HEK293 (cell line): ENCODE data around the gene OTC.

Source experiments
- CTCF ChIA-PET: fragments of 350-600 bp; formaldehyde crosslinking; extraction: SDS; loops from one replicate; lab custom pipeline; 2021; ENCODE audit warnings: antibody characterized with exemption; lab: Yijun Ruan, JAX
- POLR2A ChIA-PET: fragments of 300-600 bp; formaldehyde crosslinking; extraction: SDS; loops from one replicate; lab custom pipeline; 2020; ENCODE audit warnings: antibody characterized with exemption, inconsistent platforms; lab: Yijun Ruan, JAX
- H3K27ac ChIP-seq: fragments of 200-500 bp; sonication (Bioruptor generic); 2 replicates; pipeline ENCODE4 v1.5.1; 2014; ENCODE audit warnings: low read depth, low read length, control low read depth, inconsistent platforms; ENCODE audit errors: extremely low read depth
- H3K36me3 ChIP-seq, 2 experiments: fragments of 200-500 bp in 1 of 2; sonication (Bioruptor generic) in 1 of 2; 1 replicate in 1 of 2; 2 replicates in 1 of 2; pipeline ENCODE4 v1.5.1; 2014 to 2017; ENCODE audit warnings: inconsistent platforms in 2 of 2, low read length in 2 of 2; ENCODE audit not compliant: control insufficient read depth in 2 of 2, insufficient read depth in 1 of 2
- H3K4me1 ChIP-seq: fragments of 200-500 bp; sonication (Bioruptor generic); 2 replicates; pipeline ENCODE4 v1.5.1; 2014; ENCODE audit warnings: mild to moderate bottlenecking, low read length, inconsistent platforms; ENCODE audit not compliant: control insufficient read depth, insufficient read depth
- H3K4me3 ChIP-seq: 2 replicates; pipeline ENCODE4 v1.5.1; 2011; ENCODE audit warnings: low read depth, mild to moderate bottlenecking, control low read depth, low read length, moderate library complexity
- H3K9me3 ChIP-seq: fragments of 200-500 bp; sonication (Bioruptor generic); 2 replicates; pipeline ENCODE4 v1.5.1; 2014; ENCODE audit warnings: low read depth, low read length, inconsistent platforms; ENCODE audit not compliant: control insufficient read depth, insufficient read depth
- BCL11A ChIP-seq: fragments of 450-650 bp; formaldehyde crosslinking; IDR thresholded peaks from 2 replicates; pipeline ENCODE4 v1.5.1; 2016; ENCODE audit warnings: low read depth, missing biosample characterization, missing genetic modification characterization
- BCL11B ChIP-seq: fragments of 450-650 bp; formaldehyde crosslinking; IDR thresholded peaks from 2 replicates; pipeline ENCODE4 v1.5.1; 2016; ENCODE audit warnings: low read depth, missing biosample characterization, missing genetic modification characterization
- BCL6B ChIP-seq: fragments of 450-650 bp; formaldehyde crosslinking; IDR thresholded peaks from 2 replicates; pipeline ENCODE4 v1.5.1; 2017; ENCODE audit warnings: missing biosample characterization, missing genetic modification characterization
- GLI4 ChIP-seq: fragments of 450-650 bp; formaldehyde crosslinking; IDR thresholded peaks from 2 replicates; pipeline ENCODE4 v1.5.1; 2016; ENCODE audit warnings: missing biosample characterization, missing genetic modification characterization
- HIC1 ChIP-seq: fragments of 450-650 bp; formaldehyde crosslinking; IDR thresholded peaks from 2 replicates; pipeline ENCODE4 v1.5.1; 2016; ENCODE audit warnings: missing biosample characterization, missing genetic modification characterization
- MZF1 ChIP-seq: fragments of 450-650 bp; formaldehyde crosslinking; IDR thresholded peaks from 2 replicates; pipeline ENCODE4 v1.5.1; 2017; ENCODE audit warnings: missing biosample characterization, missing genetic modification characterization, borderline replicate concordance
- SCRT2 ChIP-seq: fragments of 450-650 bp; formaldehyde crosslinking; IDR thresholded peaks from 2 replicates; pipeline ENCODE4 v1.5.1; 2016; ENCODE audit warnings: missing biosample characterization, missing genetic modification characterization
- SETDB1 ChIP-seq: IDR thresholded peaks from one replicate; pipeline ENCODE4 v1.6.1; 2017; ENCODE audit warnings: mild to moderate bottlenecking, low read length, moderate library complexity, mixed read lengths; ENCODE audit not compliant: insufficient read length
- ZBTB1 ChIP-seq: fragments of 450-650 bp; formaldehyde crosslinking; IDR thresholded peaks from 2 replicates; pipeline ENCODE4 v1.5.1; 2016; ENCODE audit warnings: missing biosample characterization, missing genetic modification characterization
- ZFP41 ChIP-seq: fragments of 450-650 bp; formaldehyde crosslinking; IDR thresholded peaks from 2 replicates; pipeline ENCODE4 v1.5.1; 2016; ENCODE audit warnings: missing biosample characterization, missing genetic modification characterization, borderline replicate concordance
- ZNF133 ChIP-seq: fragments of 450-650 bp; formaldehyde crosslinking; IDR thresholded peaks from 2 replicates; pipeline ENCODE4 v1.5.1; 2016; ENCODE audit warnings: missing biosample characterization, missing genetic modification characterization
- ZNF175 ChIP-seq: fragments of 450-650 bp; formaldehyde crosslinking; IDR thresholded peaks from 2 replicates; pipeline ENCODE4 v1.5.1; 2016; ENCODE audit warnings: missing biosample characterization, missing genetic modification characterization
- ZNF18 ChIP-seq: fragments of 450-650 bp; formaldehyde crosslinking; IDR thresholded peaks from 2 replicates; pipeline ENCODE4 v1.5.1; 2016; ENCODE audit warnings: missing biosample characterization, missing genetic modification characterization
- ZNF292 ChIP-seq: fragments of 450-650 bp; formaldehyde crosslinking; IDR thresholded peaks from 2 replicates; pipeline ENCODE4 v1.5.1; 2016; ENCODE audit warnings: low read depth, missing biosample characterization, missing genetic modification characterization, borderline replicate concordance
- ZNF416 ChIP-seq: fragments of 450-650 bp; formaldehyde crosslinking; IDR thresholded peaks from 2 replicates; pipeline ENCODE4 v1.5.1; 2016; ENCODE audit warnings: missing biosample characterization, missing genetic modification characterization
- ZNF654 ChIP-seq: fragments of 450-650 bp; formaldehyde crosslinking; IDR thresholded peaks from 2 replicates; pipeline ENCODE4 v1.5.1; 2016; ENCODE audit warnings: low read depth, missing biosample characterization, missing genetic modification characterization
- ZNF670 ChIP-seq: fragments of 450-650 bp; formaldehyde crosslinking; IDR thresholded peaks from 2 replicates; pipeline ENCODE4 v1.5.1; 2016; ENCODE audit warnings: missing biosample characterization, missing genetic modification characterization, low read depth
- ZNF707 ChIP-seq: fragments of 450-650 bp; formaldehyde crosslinking; IDR thresholded peaks from 2 replicates; pipeline ENCODE4 v1.5.1; 2016; ENCODE audit warnings: missing biosample characterization, missing genetic modification characterization
- ZNF776 ChIP-seq: fragments of 450-650 bp; formaldehyde crosslinking; IDR thresholded peaks from 2 replicates; pipeline ENCODE4 v1.5.0; 2017; ENCODE audit warnings: missing biosample characterization, missing genetic modification characterization, borderline replicate concordance
- ZNF792 ChIP-seq: fragments of 450-650 bp; formaldehyde crosslinking; IDR thresholded peaks from 2 replicates; pipeline ENCODE4 v1.5.1; 2016; ENCODE audit warnings: missing biosample characterization, missing genetic modification characterization
- TF ChIP-seq, protein P1 (sequence below): fragments of 450-650 bp; formaldehyde crosslinking; IDR thresholded peaks from 2 replicates; pipeline ENCODE4 v1.5.1; 2016; ENCODE audit warnings: missing biosample characterization, missing genetic modification characterization
- TF ChIP-seq, protein P2 (sequence below): fragments of 450-650 bp; formaldehyde crosslinking; IDR thresholded peaks from 2 replicates; pipeline ENCODE4; 2016; ENCODE audit warnings: missing biosample characterization, missing genetic modification characterization

OTC gene

DNA sequence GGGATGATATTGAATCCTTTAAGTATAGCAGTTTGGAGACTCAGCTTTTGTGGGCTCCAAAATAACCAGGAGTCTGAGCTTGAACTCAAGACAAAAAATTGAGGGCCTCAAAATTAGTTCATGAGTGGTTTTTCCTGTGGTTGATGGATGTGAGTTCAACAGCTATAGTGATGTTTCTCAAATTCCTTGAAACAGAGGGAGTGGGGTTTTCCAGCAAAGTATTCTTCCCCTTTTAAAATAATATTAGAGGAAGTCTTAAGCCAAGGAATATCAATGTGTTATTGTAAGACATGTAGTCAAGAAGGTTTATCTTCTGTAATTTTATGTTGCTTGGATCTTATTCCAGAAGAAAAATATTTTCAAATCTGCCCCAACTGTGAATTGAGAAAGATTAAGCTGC lies 10.6 kb downstream of the OTC start (continued):
- TF ChIP-seq ZNF292 (no peak), GLI4 (tag by site-specific recombination) (no peak), MZF1 (tag by site-specific recombination) (no peak), ZBTB1 (no peak), SCRT2 (tag by site-specific recombination) (no peak), ZNF175 (tag by site-specific recombination) (no peak), BCL6B (tag by site-specific recombination) (no peak), SETDB1 (no peak), ZNF792 (tag by site-specific recombination) (no peak), BCL11B (tag by site-specific recombination) (no peak), ZNF654 (tag by site-specific recombination) (no peak), HIC1 (tag by site-specific recombination) (no peak), ZNF670 (tag by site-specific recombination) (no peak), ZNF707 (tag by site-specific recombination) (no peak)
- TF ChIP-seq, protein P1, sequence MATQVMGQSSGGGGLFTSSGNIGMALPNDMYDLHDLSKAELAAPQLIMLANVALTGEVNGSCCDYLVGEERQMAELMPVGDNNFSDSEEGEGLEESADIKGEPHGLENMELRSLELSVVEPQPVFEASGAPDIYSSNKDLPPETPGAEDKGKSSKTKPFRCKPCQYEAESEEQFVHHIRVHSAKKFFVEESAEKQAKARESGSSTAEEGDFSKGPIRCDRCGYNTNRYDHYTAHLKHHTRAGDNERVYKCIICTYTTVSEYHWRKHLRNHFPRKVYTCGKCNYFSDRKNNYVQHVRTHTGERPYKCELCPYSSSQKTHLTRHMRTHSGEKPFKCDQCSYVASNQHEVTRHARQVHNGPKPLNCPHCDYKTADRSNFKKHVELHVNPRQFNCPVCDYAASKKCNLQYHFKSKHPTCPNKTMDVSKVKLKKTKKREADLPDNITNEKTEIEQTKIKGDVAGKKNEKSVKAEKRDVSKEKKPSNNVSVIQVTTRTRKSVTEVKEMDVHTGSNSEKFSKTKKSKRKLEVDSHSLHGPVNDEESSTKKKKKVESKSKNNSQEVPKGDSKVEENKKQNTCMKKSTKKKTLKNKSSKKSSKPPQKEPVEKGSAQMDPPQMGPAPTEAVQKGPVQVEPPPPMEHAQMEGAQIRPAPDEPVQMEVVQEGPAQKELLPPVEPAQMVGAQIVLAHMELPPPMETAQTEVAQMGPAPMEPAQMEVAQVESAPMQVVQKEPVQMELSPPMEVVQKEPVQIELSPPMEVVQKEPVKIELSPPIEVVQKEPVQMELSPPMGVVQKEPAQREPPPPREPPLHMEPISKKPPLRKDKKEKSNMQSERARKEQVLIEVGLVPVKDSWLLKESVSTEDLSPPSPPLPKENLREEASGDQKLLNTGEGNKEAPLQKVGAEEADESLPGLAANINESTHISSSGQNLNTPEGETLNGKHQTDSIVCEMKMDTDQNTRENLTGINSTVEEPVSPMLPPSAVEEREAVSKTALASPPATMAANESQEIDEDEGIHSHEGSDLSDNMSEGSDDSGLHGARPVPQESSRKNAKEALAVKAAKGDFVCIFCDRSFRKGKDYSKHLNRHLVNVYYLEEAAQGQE (tag by site-specific recombination) = no peak

GRCh38 chrX:38365954-38366353 lies 13.6 kb downstream of the OTC start:
- CTCF ChIA-PET = interaction anchor here (0.6 to 1.3 kb wide), 3 partner anchors 10 to 221 kb away, joined by 3 to 5 read pairs (median 3); no protein-coding TSS in a partner anchor
- POLR2A ChIA-PET = no interaction called here
- H3K9me3 ChIP-seq = no peaks in the 10 kb centered on the region

More at GRCh38 chrX:38365954-38366353, 13.6 kb downstream of the OTC start:
- TF ChIP-seq ZNF133 (tag by site-specific recombination) (no peak), ZNF416 (tag by site-specific recombination) (no peak), ZNF776 (tag by site-specific recombination) (no peak), ZFP41 (tag by site-specific recombination) (no peak), ZNF670 (tag by site-specific recombination) (no peak), BCL11A (no peak), ZNF18 (tag by site-specific recombination) (no peak)
- TF ChIP-seq, protein P2, sequence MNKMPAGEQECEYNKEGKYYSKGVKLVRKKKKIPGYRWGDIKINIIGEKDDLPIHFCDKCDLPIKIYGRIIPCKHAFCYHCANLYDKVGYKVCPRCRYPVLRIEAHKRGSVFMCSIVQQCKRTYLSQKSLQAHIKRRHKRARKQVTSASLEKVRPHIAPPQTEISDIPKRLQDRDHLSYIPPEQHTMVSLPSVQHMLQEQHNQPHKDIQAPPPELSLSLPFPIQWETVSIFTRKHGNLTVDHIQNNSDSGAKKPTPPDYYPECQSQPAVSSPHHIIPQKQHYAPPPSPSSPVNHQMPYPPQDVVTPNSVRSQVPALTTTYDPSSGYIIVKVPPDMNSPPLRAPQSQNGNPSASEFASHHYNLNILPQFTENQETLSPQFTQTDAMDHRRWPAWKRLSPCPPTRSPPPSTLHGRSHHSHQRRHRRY (tag by site-specific recombination) = no peak
- TF ChIP-seq, all 188 proteins: peak for 0
- H3K4me3 ChIP-seq = no peak overlapping the region
- no peaks in the 10 kb centered on the region for H3K36me3 ChIP-seq
- no peaks in the 10 kb centered on the region for H3K4me1 ChIP-seq
- H3K27ac ChIP-seq = no peak overlapping the region
